Psoas muscle (tissue), 8 donors: ENCODE measurements around the gene SACM1L. TPM values are rescaled to one million over a fixed set of nuclear protein-coding genes. Genes with fewer than 3 reads are reported as not detected.

Source experiments
- ATAC-seq, 4 donors: fragments of 200-7000 bp; cut with Tn5 transposase; one replicate each; pipeline ENCODE4 v1.9.1; 2020; ENCODE audit warnings: moderate library complexity in 3 of 4, mild to moderate bottlenecking in 2 of 4
- DNase-seq, 2 donors: peaks; one replicate each; pipeline ENCODE4 v3.0.0-alpha.2; 2020
- H3K27ac ChIP-seq: fragments of 200-600 bp; one replicate; pipeline ENCODE4 v1.8.0; 2022
- H3K27me3 ChIP-seq, 3 donors: fragments of 200-600 bp in 1 of 3; one replicate each; pipeline versions ENCODE4 v1.6.1 to v1.8.0; 2013 to 2022; ENCODE audit warnings: low read length in 2 of 3, mild to moderate bottlenecking in 2 of 3, moderate library complexity in 1 of 3; ENCODE audit not compliant: insufficient read depth in 3 of 3
- H3K36me3 ChIP-seq, 2 donors: fragments of 200-600 bp in 1 of 2; one replicate each; pipeline versions ENCODE4 v1.6.1 to v1.8.0; 2013 to 2022; ENCODE audit warnings: low read depth in 1 of 2, mild to moderate bottlenecking in 1 of 2, moderate library complexity in 1 of 2; ENCODE audit not compliant: insufficient read depth in 1 of 2
- H3K4me1 ChIP-seq: fragments of 200-600 bp; one replicate; pipeline ENCODE4 v1.8.0; 2022
- H3K4me3 ChIP-seq: fragments of 200-600 bp; one replicate; pipeline ENCODE4 v1.8.0; 2022; ENCODE audit warnings: mild to moderate bottlenecking
- H3K9me3 ChIP-seq: fragments of 200-600 bp; one replicate; pipeline ENCODE4 v1.8.0; 2022
- CTCF ChIP-seq: fragments of 200-600 bp; IDR thresholded peaks from one replicate; pipeline ENCODE4 v1.8.0; 2022; ENCODE audit warnings: antibody characterized with exemption
- WGBS, 3 donors: extraction: QIAGEN DNeasy Blood & Tissue Kit; methylation state at CpG; one replicate each; pipeline versions ENCODE4 v1.1.6 to v1.1.7; 2013; 5-methylcytosine and 5-hydroxymethylcytosine counted together
- intact Hi-C, 2 donors: fragments of 100-400 bp; cut with DNase I; formaldehyde crosslinking; loops; one replicate each; pipeline versions ENCODE4 v1.11.0 to v1.14.2; 2022
- polyA plus RNA-seq, 3 donors: library from polyadenylated mRNA; stranded (reverse); fragments of 200-250 nt; gene quantifications; one replicate each; pipeline ENCODE4 v1.2.3, GENCODE V29; 2013
- total RNA-seq, 4 donors: library from RNA; stranded (reverse); fragmentation: NEBNext Ultra II Directional in 2 of 4; extraction: Animal tissue kit (Norgen Biotek cat#: 25700) in 2 of 4; gene quantifications; one replicate each; pipeline versions ENCODE4 v1.2.1 to v1.2.4, GENCODE V29; 2021 to 2023
- donor health status: healthy with polysubstance abuse.
- donor health status: DM: no; HTN: no; CAD: no; lungs with moderate emphysema.
- donor health status: Bipolar disorder and iron deficiency.
- donor health status: healthy.
- donor health status: DM: yes; HTN: yes; CAD: no.
- donor health status: DM: no; HTN: no; CAD: no.
- donor health status: DM: no; HTN: no; CAD: no.
- donor health status: DM: yes; HTN: yes; CAD: no.

The SACM1L gene
- total and polyA plus RNA-seq, 7 donors, result 7.5 to 18.1 (median 13.8) TPM

DNA sequence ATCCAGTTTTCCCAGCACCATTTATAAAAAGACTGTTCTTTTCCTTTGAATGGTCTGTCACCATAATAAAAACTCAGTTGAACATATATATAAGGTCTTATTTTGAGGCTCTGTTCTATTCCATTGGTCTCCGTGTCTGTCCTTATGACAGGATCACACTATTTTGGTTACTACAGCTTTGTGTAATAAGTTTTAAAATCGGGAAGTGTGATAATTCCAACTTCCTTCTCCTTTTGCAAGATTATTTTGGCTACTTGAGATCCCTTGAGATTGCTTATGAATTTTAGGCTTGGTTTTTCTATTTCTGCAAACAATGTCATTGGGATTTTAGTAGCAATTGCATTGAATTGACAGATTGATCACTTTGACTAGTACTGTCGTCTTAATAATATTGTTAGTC, 35.7 kb downstream of the SACM1L start:
- TF ChIP-seq CTCF, result no peak
- no peaks in the 10 kb centered on the region for H3K4me1 ChIP-seq
- DNase-seq, result no peak
- no peak overlapping the region for H3K4me3 ChIP-seq
- WGBS, 3 donors, result 81 to 89% (median 82%) methylated on average over 3 of the region's 3 CpGs
- peaks cover 0 to 52% of the 10 kb centered on the region in 2 donors for H3K36me3 ChIP-seq
- intact Hi-C loops, result no loop called here
- ATAC-seq, result no peak
- no peaks in the 10 kb centered on the region for H3K27me3 ChIP-seq
- no peaks in the 10 kb centered on the region for H3K9me3 ChIP-seq
- H3K27ac ChIP-seq, result no peak overlapping the region

- intact Hi-C loops, result no loop called here
- 77 to 100% (median 98%) methylated on average over 2 of the region's 2 CpGs for WGBS, 3 donors
Measured at GRCh38 chr3:45729614-45730013, 40.4 kb downstream of the SACM1L start.

GRCh38 chr3:45730409-45731154, 41.4 kb downstream of the SACM1L start:
- peaks cover 9% of the 10 kb centered on the region for H3K4me1 ChIP-seq
- no peak for TF ChIP-seq CTCF
- peaks cover 15 to 62% of the 10 kb centered on the region in 2 donors for H3K36me3 ChIP-seq
- no peaks in the 10 kb centered on the region for H3K9me3 ChIP-seq
- H3K27ac ChIP-seq, result no peak overlapping the region
- no peak for DNase-seq
- H3K27me3 ChIP-seq, result no peaks in the 10 kb centered on the region
- 90 to 95% (median 95%) methylated on average over 4 of the region's 4 CpGs for WGBS, 3 donors
- ATAC-seq, result no peak
- H3K4me3 ChIP-seq, result no peak overlapping the region
- intact Hi-C loops, result no loop called here

More at GRCh38 chr3:45729614-45730013, 40.4 kb downstream of the SACM1L start:
- no peak for DNase-seq
- peaks cover 11 to 61% of the 10 kb centered on the region in 2 donors for H3K36me3 ChIP-seq
- no peak overlapping the region for H3K4me3 ChIP-seq
- peaks cover 4% of the 10 kb centered on the region for H3K4me1 ChIP-seq
- no peak for ATAC-seq
- no peaks in the 10 kb centered on the region for H3K27me3 ChIP-seq
- H3K27ac ChIP-seq, result no peak overlapping the region
- no peaks in the 10 kb centered on the region for H3K9me3 ChIP-seq
- TF ChIP-seq CTCF, result no peak

DNA sequence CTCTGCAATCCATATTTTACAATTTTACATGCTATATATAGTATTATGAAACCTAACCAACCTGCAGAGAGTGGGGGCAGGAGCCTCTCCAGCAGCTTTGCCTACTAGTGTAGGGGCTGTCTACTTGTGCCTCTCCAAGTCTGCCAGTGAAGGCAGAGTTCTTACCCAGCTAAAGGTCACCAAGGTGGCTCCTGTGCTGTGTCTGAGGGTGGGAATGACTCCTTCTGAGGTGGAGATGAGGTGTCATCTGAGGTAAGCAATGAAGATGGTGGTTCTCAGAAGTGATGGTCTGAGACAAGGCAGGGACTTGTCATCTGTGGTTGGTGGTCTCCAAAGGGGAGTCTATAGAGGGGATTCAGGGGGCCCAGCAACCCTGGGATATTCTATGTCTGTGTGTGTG, 47.5 kb downstream of the SACM1L start:
- ATAC-seq (no peak), DNase-seq (no peak)
- H3K27ac ChIP-seq, result no peak overlapping the region
- intact Hi-C loops, result no loop called here
- no peaks in the 10 kb centered on the region for H3K9me3 ChIP-seq
- H3K4me1 ChIP-seq, result peaks cover 9% of the 10 kb centered on the region
- H3K27me3 ChIP-seq, result no peaks in the 10 kb centered on the region
- no peak overlapping the region for H3K4me3 ChIP-seq
- H3K36me3 ChIP-seq, result peaks cover 24 to 97% of the 10 kb centered on the region in 2 donors
- TF ChIP-seq CTCF, result no peak

GRCh38 chr3:45737234-45737633, 48.0 kb downstream of the SACM1L start:
- WGBS, 3 donors, result 90 to 97% (median 96%) methylated on average over 2 of the region's 2 CpGs
- intact Hi-C loops, result no loop called here

More at GRCh38 chr3:45737234-45737633, 48.0 kb downstream of the SACM1L start:
- Histone ChIP-seq H3K27me3 (no peaks in the 10 kb centered on the region), H3K9me3 (no peaks in the 10 kb centered on the region), H3K27ac (no peak overlapping the region), H3K4me3 (no peak overlapping the region), H3K36me3 (peaks cover 24 to 97% of the 10 kb centered on the region in 2 donors), H3K4me1 (peaks cover 9% of the 10 kb centered on the region)
- DNase-seq, result no peak
- ATAC-seq, result no peak
- TF ChIP-seq CTCF, result no peak
